ENCODE data around the gene SLAMF6. TPM values are rescaled to one million over a fixed set of nuclear protein-coding genes. Genes with fewer than 3 reads are reported as not detected.

SLAMF6 gene
- total and polyA plus RNA-seq, 12 donors = 0.11 to 1.8 (median 0.97) TPM; not detected in 1

GRCh38 chr1:160438935-160439334, 84.1 kb downstream of the SLAMF6 start:
- H3K27me3 ChIP-seq = no peaks in the 10 kb centered on the region
- H3K9me3 ChIP-seq (replicated peaks in 1 of 3) = no peaks in the 10 kb centered on the region
- DNase-seq = no peak
- TF ChIP-seq, protein P1, sequence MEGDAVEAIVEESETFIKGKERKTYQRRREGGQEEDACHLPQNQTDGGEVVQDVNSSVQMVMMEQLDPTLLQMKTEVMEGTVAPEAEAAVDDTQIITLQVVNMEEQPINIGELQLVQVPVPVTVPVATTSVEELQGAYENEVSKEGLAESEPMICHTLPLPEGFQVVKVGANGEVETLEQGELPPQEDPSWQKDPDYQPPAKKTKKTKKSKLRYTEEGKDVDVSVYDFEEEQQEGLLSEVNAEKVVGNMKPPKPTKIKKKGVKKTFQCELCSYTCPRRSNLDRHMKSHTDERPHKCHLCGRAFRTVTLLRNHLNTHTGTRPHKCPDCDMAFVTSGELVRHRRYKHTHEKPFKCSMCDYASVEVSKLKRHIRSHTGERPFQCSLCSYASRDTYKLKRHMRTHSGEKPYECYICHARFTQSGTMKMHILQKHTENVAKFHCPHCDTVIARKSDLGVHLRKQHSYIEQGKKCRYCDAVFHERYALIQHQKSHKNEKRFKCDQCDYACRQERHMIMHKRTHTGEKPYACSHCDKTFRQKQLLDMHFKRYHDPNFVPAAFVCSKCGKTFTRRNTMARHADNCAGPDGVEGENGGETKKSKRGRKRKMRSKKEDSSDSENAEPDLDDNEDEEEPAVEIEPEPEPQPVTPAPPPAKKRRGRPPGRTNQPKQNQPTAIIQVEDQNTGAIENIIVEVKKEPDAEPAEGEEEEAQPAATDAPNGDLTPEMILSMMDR (IDR thresholded peaks at IDR 0.05) = no peak
- TF ChIP-seq POLR2A (IDR thresholded peaks at IDR 0.05) = no peak
- no peak overlapping the region for H3K27ac ChIP-seq
- no peaks in the 10 kb centered on the region for H3K4me1 ChIP-seq (replicated peaks in 1 of 2)
- no peaks in the 10 kb centered on the region for H3K36me3 ChIP-seq (replicated peaks in 1 of 2)
- 86 to 95% (median 93%) methylated on average over 2 of the region's 2 CpGs for WGBS, 4 donors
- H3K4me3 ChIP-seq = no peak overlapping the region
- intact Hi-C loops (cut with DNase I) = no loop called here

DNA sequence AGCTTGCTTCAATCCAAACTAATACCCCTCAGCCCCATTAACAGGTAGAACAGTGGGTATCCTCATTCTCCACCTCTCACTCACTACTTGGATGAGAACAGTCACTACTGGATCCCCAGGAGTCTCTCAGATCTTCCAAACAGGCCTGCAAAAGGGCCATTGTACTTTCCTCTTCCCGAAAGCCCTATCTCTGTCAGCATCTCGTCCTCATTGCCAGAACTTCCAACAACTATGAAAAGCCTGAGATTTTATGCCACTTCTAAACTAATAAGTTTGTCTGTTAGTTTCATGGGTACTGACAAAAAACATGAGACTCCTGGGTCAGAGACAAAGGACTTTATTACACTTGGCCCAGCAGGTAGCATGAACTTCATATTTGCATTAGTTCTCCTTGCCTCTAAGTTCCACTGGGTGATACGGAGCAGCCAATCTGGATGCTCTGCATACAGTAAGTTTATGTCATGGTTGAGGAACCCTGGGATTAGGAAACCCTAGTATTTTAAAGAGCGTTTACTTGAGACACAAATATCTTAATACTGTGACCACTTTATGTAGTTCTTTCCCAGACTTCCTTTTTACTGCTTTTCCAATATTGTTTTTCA, 84.6 kb downstream of the SLAMF6 start:
- H3K27me3 ChIP-seq = no peaks in the 10 kb centered on the region
- WGBS, 4 donors = 76 to 88% (median 85%) methylated on average over 4 of the region's 4 CpGs
- DNase-seq = no peak
- intact Hi-C loops (cut with DNase I) = no loop called here
- H3K4me1 ChIP-seq (replicated peaks in 1 of 2) = no peaks in the 10 kb centered on the region
- H3K27ac ChIP-seq = peak overlapping the region in 1 of 5 donors; percentile 1
- H3K9me3 ChIP-seq (replicated peaks in 1 of 3) = no peaks in the 10 kb centered on the region
- no peaks in the 10 kb centered on the region for H3K36me3 ChIP-seq (replicated peaks in 1 of 2)
- TF ChIP-seq, protein P1 (IDR thresholded peaks at IDR 0.05) = no peak
- H3K4me3 ChIP-seq = peak overlapping the region in 1 of 4 donors; percentile 9

GRCh38 chr1:160437432-160438316, 85.4 kb downstream of the SLAMF6 start:
- WGBS, 4 donors = 57 to 75% (median 68%) methylated on average over 4 of the region's 4 CpGs
- Histone ChIP-seq H3K27me3 (no peaks in the 10 kb centered on the region), H3K4me3 (peak overlapping the region in 1 of 4 donors; percentile 9), H3K27ac (peak overlapping the region in 1 of 5 donors; percentile 1), H3K4me1 (replicated peaks in 1 of 2) (no peaks in the 10 kb centered on the region), H3K9me3 (replicated peaks in 1 of 3) (no peaks in the 10 kb centered on the region), H3K36me3 (replicated peaks in 1 of 2) (no peaks in the 10 kb centered on the region)
- intact Hi-C loops (cut with DNase I) = no loop called here
- no peak for DNase-seq
- TF ChIP-seq POLR2A (IDR thresholded peaks at IDR 0.05) = no peak
- TF ChIP-seq, protein P1 (IDR thresholded peaks at IDR 0.05) = no peak

DNA sequence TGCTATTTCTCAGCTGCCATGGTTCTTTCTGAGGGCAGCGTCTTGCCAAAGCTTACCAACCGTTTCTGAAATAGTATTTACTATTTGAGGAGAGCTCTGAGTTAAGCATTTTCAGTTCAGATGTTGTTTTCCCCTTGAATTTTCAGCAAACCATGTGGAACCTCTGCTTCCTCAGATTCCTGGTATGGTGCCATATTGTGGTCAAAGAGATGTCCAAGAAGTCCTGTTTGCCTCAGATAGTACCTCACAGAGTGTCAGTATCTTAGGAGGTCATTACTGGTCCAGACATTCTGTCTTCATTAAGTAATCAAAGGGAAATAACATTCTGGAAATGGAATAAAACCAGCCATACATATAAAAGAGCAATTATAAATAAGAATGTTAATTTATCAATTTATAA, 86.1 kb downstream of the SLAMF6 start:
- no peak for DNase-seq
- no peak for TF ChIP-seq POLR2A (IDR thresholded peaks at IDR 0.05)
- TF ChIP-seq, protein P1 (IDR thresholded peaks at IDR 0.05) = no peak
- H3K9me3 ChIP-seq (replicated peaks in 1 of 3) = no peaks in the 10 kb centered on the region
- intact Hi-C loops (cut with DNase I) = no loop called here
- H3K36me3 ChIP-seq (replicated peaks in 1 of 2) = no peaks in the 10 kb centered on the region
- H3K27me3 ChIP-seq = no peaks in the 10 kb centered on the region
- H3K4me3 ChIP-seq = no peak overlapping the region
- no peaks in the 10 kb centered on the region for H3K4me1 ChIP-seq (replicated peaks in 1 of 2)
- H3K27ac ChIP-seq = no peak overlapping the region
- WGBS, 4 donors = 52 to 76% (median 65%) methylated on average over 2 of the region's 2 CpGs

Other genes starting within 250 kb of the SLAMF6 start
- gene PEX19, start 238.1 kb downstream of the SLAMF6 start, total RNA-seq = 100 to 1,000 TPM in 3 of 9 donors, 10 to 100 TPM in 6; 55.5 to 165 (median 85.8) TPM
- gene PEX19, start 238.1 kb downstream of the SLAMF6 start, polyA plus RNA-seq = 10 to 100 TPM; 15.5 to 89.1 (median 18.5) TPM
- 100 to 1,000 TPM in 8 of 9 donors, 10 to 100 TPM in 1; 97.2 to 209 (median 134) TPM for gene COPA, start 180.0 kb downstream of the SLAMF6 start, total RNA-seq
- 100 to 1,000 TPM in 1 of 3 donors, 10 to 100 TPM in 2; 58.4 to 135 (median 72.4) TPM for gene COPA, start 180.0 kb downstream of the SLAMF6 start, polyA plus RNA-seq
- gene NCSTN, start 179.9 kb downstream of the SLAMF6 start, total RNA-seq = 100 to 1,000 TPM in 2 of 9 donors, 10 to 100 TPM in 7; 49.5 to 113 (median 91.1) TPM
- 100 to 1,000 TPM in 1 of 3 donors, 10 to 100 TPM in 2; 48.3 to 104 (median 48.8) TPM for gene NCSTN, start 179.9 kb downstream of the SLAMF6 start, polyA plus RNA-seq
- under 1 TPM in 2 of 9 donors, not detected in 7; 0.27 to 0.46 TPM for gene NHLH1, start 156.2 kb downstream of the SLAMF6 start, total RNA-seq
- under 1 TPM; 0.16 to 0.24 (median 0.24) TPM for gene NHLH1, start 156.2 kb downstream of the SLAMF6 start, polyA plus RNA-seq
- gene VANGL2, start 122.7 kb downstream of the SLAMF6 start, total RNA-seq = 1 to 10 TPM in 3 of 9 donors, under 1 TPM in 6; 0.20 to 2.2 (median 0.71) TPM
- 1 to 10 TPM in 1 of 3 donors, under 1 TPM in 2; 0.64 to 1.1 (median 0.97) TPM for gene VANGL2, start 122.7 kb downstream of the SLAMF6 start, polyA plus RNA-seq
- gene CD84, start 56.2 kb upstream of the SLAMF6 start, total RNA-seq = 10 to 100 TPM in 7 of 9 donors, 1 to 10 TPM in 2; 1.4 to 29.9 (median 14.6) TPM
- 1 to 10 TPM; 1.0 to 4.0 (median 3.2) TPM for gene CD84, start 56.2 kb upstream of the SLAMF6 start, polyA plus RNA-seq
- gene SLAMF1, start 123.8 kb upstream of the SLAMF6 start, total RNA-seq = 1 to 10 TPM in 2 of 9 donors, under 1 TPM in 5, not detected in 2; 0.14 to 1.6 (median 0.42) TPM
- under 1 TPM; 0.07 to 0.16 (median 0.10) TPM for gene SLAMF1, start 123.8 kb upstream of the SLAMF6 start, polyA plus RNA-seq
- 1 to 10 TPM in 8 of 9 donors, not detected in 1; 1.4 to 8.4 (median 4.3) TPM for gene CD48, start 188.6 kb upstream of the SLAMF6 start, total RNA-seq
- gene CD48, start 188.6 kb upstream of the SLAMF6 start, polyA plus RNA-seq = 1 to 10 TPM; 3.0 to 9.0 (median 3.4) TPM
- 1 to 10 TPM in 3 of 9 donors, under 1 TPM in 4, not detected in 2; 0.26 to 2.5 (median 0.57) TPM for gene SLAMF7, start 216.0 kb upstream of the SLAMF6 start, total RNA-seq
- gene SLAMF7, start 216.0 kb upstream of the SLAMF6 start, polyA plus RNA-seq = 1 to 10 TPM in 2 of 3 donors, under 1 TPM in 1; 0.51 to 3.1 (median 2.3) TPM